H9 (cell line): ENCODE measurements around the gene DAPK2. TPM values are rescaled to one million over a fixed set of nuclear protein-coding genes. Genes with fewer than 3 reads are reported as not detected.

ENCODE experiments used
- DNase-seq: peaks from one replicate; pipeline ENCODE4 v3.0.0-alpha.2; 2017
- H2AFZ ChIP-seq: one replicate; pipeline ENCODE4 v1.6.1; 2013; ENCODE audit warnings: mild to moderate bottlenecking, low read length, control low read depth, moderate library complexity
- H2AK5ac ChIP-seq: 2 replicates; pipeline ENCODE4 v1.6.1; 2013; ENCODE audit warnings: low read length, control low read depth, mixed read lengths; ENCODE audit not compliant: insufficient read length
- H2BK120ac ChIP-seq: one replicate; pipeline ENCODE4 v1.6.1; 2013; ENCODE audit warnings: low read depth, mild to moderate bottlenecking, low read length, control low read depth, inconsistent platforms; ENCODE audit not compliant: poor library complexity, severe bottlenecking
- H2BK12ac ChIP-seq: 2 replicates; pipeline ENCODE4 v1.6.1; 2013; ENCODE audit warnings: low read length, control low read depth, mixed read lengths, low read depth; ENCODE audit not compliant: insufficient read length
- H2BK15ac ChIP-seq: 2 replicates; pipeline ENCODE4 v1.6.1; 2013; ENCODE audit warnings: low read depth, low read length, control low read depth
- H2BK20ac ChIP-seq: one replicate; pipeline ENCODE4 v1.6.1; 2013; ENCODE audit warnings: low read depth, mild to moderate bottlenecking, low read length, control low read depth, inconsistent platforms; ENCODE audit not compliant: poor library complexity, severe bottlenecking
- H2BK5ac ChIP-seq: 2 replicates; pipeline ENCODE4 v1.6.1; 2013; ENCODE audit warnings: low read length, control low read depth, mixed read lengths; ENCODE audit not compliant: insufficient read length
- H3K14ac ChIP-seq: 2 replicates; pipeline ENCODE4 v1.6.1; 2013; ENCODE audit warnings: low read length, control low read depth; ENCODE audit not compliant: insufficient read depth
- H3K18ac ChIP-seq: 2 replicates; pipeline ENCODE4 v1.6.1; 2013; ENCODE audit warnings: low read depth, mild to moderate bottlenecking, mixed read lengths, low read length, control low read depth; ENCODE audit not compliant: insufficient read length
- H3K23ac ChIP-seq: 2 replicates; pipeline ENCODE4 v1.6.1; 2013; ENCODE audit warnings: low read length, control low read depth, mixed read lengths, low read depth; ENCODE audit not compliant: insufficient read length
- H3K23me2 ChIP-seq: 2 replicates; pipeline ENCODE4 v1.6.1; 2013; ENCODE audit warnings: low read depth, mild to moderate bottlenecking, mixed read lengths, low read length, control low read depth; ENCODE audit not compliant: insufficient read length, poor library complexity, severe bottlenecking
- H3K27ac ChIP-seq: 2 replicates; pipeline ENCODE4 v1.5.1; 2013; ENCODE audit warnings: low read length, control low read depth, mixed read lengths, low read depth; ENCODE audit not compliant: insufficient read length
- H3K27me3 ChIP-seq: 2 replicates; pipeline ENCODE4 v1.6.1; 2013; ENCODE audit warnings: low read length, control low read depth, inconsistent platforms; ENCODE audit not compliant: insufficient read depth
- H3K4ac ChIP-seq: 2 replicates; pipeline ENCODE4 v1.6.1; 2013; ENCODE audit warnings: low read depth, mild to moderate bottlenecking, control low read depth, inconsistent platforms, low read length, moderate library complexity
- H3K4me1 ChIP-seq: 2 replicates; pipeline ENCODE4 v1.6.1; 2013; ENCODE audit warnings: low read length, control low read depth, inconsistent platforms; ENCODE audit not compliant: insufficient read depth
- H3K4me2 ChIP-seq: 2 replicates; pipeline ENCODE4 v1.6.1; 2013; ENCODE audit warnings: low read length, control low read depth, mixed read lengths; ENCODE audit not compliant: insufficient read length, insufficient read depth
- H3K56ac ChIP-seq: 2 replicates; pipeline ENCODE4 v1.6.1; 2013; ENCODE audit warnings: low read depth, mild to moderate bottlenecking, mixed read lengths, low read length, control low read depth; ENCODE audit not compliant: insufficient read length
- H3K79me1 ChIP-seq: 2 replicates; pipeline ENCODE4 v1.6.1; 2013; ENCODE audit warnings: low read depth, mild to moderate bottlenecking, moderate library complexity, low read length, control low read depth, inconsistent platforms; ENCODE audit not compliant: insufficient read depth, poor library complexity, severe bottlenecking
- H3K79me2 ChIP-seq: 2 replicates; pipeline ENCODE4 v1.6.1; 2013; ENCODE audit warnings: low read length, control low read depth, inconsistent platforms; ENCODE audit not compliant: insufficient read depth
- H3K9ac ChIP-seq: 2 replicates; pipeline ENCODE4 v1.6.1; 2013; ENCODE audit warnings: low read length, control low read depth, mixed read lengths; ENCODE audit not compliant: insufficient read length; ENCODE audit errors: extremely low read depth
- H3K9me3 ChIP-seq: one replicate; pipeline ENCODE4 v1.6.1; 2013; ENCODE audit warnings: low read depth, low read length, inconsistent platforms; ENCODE audit not compliant: control insufficient read depth
- H3T11ph ChIP-seq: one replicate; pipeline ENCODE4 v1.6.1; 2013; ENCODE audit warnings: mild to moderate bottlenecking, low read length, control low read depth, inconsistent platforms
- H4K20me1 ChIP-seq: one replicate; pipeline ENCODE4 v1.6.1; 2013; ENCODE audit not compliant: control insufficient read depth, insufficient read length, insufficient read depth
- H4K5ac ChIP-seq: 2 replicates; pipeline ENCODE4 v1.6.1; 2013; ENCODE audit warnings: low read depth, mild to moderate bottlenecking, mixed read lengths, low read length, control low read depth; ENCODE audit not compliant: insufficient read length
- H4K8ac ChIP-seq: replicated peaks from 2 replicates; pipeline ENCODE4 v1.6.1; 2013; ENCODE audit warnings: low read length, control low read depth, mixed read lengths, low read depth; ENCODE audit not compliant: insufficient read length
- H4K91ac ChIP-seq: 2 replicates; pipeline ENCODE4 v1.6.1; 2013; ENCODE audit warnings: low read depth, mild to moderate bottlenecking, moderate library complexity, mixed read lengths, low read length, control low read depth; ENCODE audit not compliant: insufficient read length
- H3K27ac Mint-ChIP-seq, 3 experiments: 2 replicates in 2 of 3; 3 replicates in 1 of 3; pipeline ENCODE4 v1.8.0; 2020 to 2021; ENCODE audit warnings: mixed read lengths in 3 of 3, mild to moderate bottlenecking in 1 of 3, moderate library complexity in 1 of 3
- H3K27me3 Mint-ChIP-seq: 2 replicates; pipeline ENCODE4 v1.8.0; 2021; ENCODE audit warnings: low read depth, mild to moderate bottlenecking, moderate library complexity, mixed read lengths
- H3K36me3 Mint-ChIP-seq, 3 experiments: 2 replicates in 2 of 3; 3 replicates in 1 of 3; pipeline ENCODE4 v1.8.0; 2020 to 2021; ENCODE audit warnings: low read depth in 3 of 3, mixed read lengths in 3 of 3; ENCODE audit not compliant: insufficient read depth in 1 of 3
- H3K4me1 Mint-ChIP-seq, 2 experiments: 2 replicates each; pipeline ENCODE4 v1.8.0; 2020; ENCODE audit warnings: mixed read lengths in 2 of 2
- H3K4me3 Mint-ChIP-seq, 2 experiments: 2 replicates in 1 of 2; 3 replicates in 1 of 2; pipeline ENCODE4 v1.8.0; 2020 to 2021; ENCODE audit warnings: mild to moderate bottlenecking in 2 of 2, mixed read lengths in 2 of 2, moderate library complexity in 1 of 2
- H3K9me3 Mint-ChIP-seq, 2 experiments: 2 replicates in 1 of 2; 3 replicates in 1 of 2; pipeline ENCODE4 v1.8.0; 2020; ENCODE audit warnings: mild to moderate bottlenecking in 2 of 2, mixed read lengths in 2 of 2, moderate library complexity in 1 of 2
- WGBS: extraction: QIAGEN DNeasy Blood & Tissue Kit; methylation state at CpG from one replicate; pipeline ENCODE4 v1.1.7; 2013; ENCODE audit warnings: missing lambda C conversion rate, low lambda C conversion rate, mixed read lengths; ENCODE audit not compliant: insufficient read length; ENCODE audit errors: extremely low coverage; 5-methylcytosine and 5-hydroxymethylcytosine counted together
- total RNA-seq: library from RNA; stranded (reverse); gene quantifications from 2 replicates; pipeline ENCODE4 v1.2.1, GENCODE V29; 2021
- TF ChIP-seq, protein P1 (sequence below): fragments of 200-600 bp; sonication (generic); conservative IDR thresholded peaks from 3 replicates; pipeline ENCODE4 v1.8.0; 2021; ENCODE audit warnings: antibody characterized with exemption, mild to moderate bottlenecking

The DAPK2 gene
- total RNA-seq, 1 experiment from 2014 or later: 3.5 TPM

DNA sequence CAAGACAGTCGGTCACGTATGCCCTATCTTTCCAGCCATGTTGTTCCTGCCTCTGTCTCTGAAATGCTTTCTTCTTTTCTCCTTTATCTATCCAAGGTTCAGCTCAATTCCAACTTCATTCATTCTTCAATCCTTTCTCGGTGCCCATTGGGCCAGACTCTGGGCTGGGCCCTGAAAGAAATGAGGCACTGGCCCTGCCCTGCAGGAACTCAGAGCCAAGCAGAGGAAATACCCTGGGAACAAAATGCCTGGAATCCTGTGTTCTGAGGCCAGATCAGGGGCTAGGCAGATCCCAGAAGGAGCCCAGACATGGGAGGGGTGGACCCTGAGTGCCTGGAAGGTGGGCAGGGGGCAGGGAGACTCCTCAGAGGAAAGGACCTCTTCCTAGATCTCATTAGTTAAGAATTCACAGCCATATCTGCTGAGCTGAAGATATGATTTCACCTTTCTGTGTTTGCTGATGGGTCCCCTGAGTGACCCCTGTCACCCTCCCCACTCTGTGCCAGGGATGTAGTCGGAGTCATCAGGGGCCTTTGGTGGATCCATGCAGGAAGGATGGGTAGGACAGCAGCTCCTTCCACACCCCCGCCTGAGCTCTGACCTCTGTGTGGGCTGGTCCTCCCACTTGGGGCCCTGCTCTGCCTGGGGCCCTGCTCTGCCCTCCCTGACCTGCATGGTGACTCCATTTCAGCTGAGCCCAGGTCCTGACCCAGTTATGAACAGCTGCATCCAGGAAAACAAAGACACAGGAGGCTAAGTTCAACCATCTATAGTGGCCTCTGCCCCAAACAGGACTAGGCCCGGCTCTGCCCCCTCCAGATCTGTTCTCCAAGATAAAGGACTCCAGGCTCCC is 5.3 kb upstream of the DAPK2 start:
- Mint-ChIP-seq H3K36me3 (no peaks in the 10 kb centered on the region), H3K27me3 (peaks cover 24% of the 10 kb centered on the region), H3K4me1 (peaks cover 4 to 10% of the 10 kb centered on the region in 2 experiments), H3K9me3 (no peaks in the 10 kb centered on the region), H3K27ac (no peak overlapping the region), H3K4me3 (no peak overlapping the region)
- Histone ChIP-seq H2AFZ (no peak overlapping the region), H3K79me2 (no peaks in the 10 kb centered on the region), H4K8ac (no peak overlapping the region), H3K27me3 (peaks cover 3% of the 10 kb centered on the region; the same call in 1 of the 2 replicates), H2BK20ac (no peak overlapping the region), H3K4ac (no peak overlapping the region), H3T11ph (no peak overlapping the region), H4K5ac (no peak overlapping the region), H4K20me1 (no peaks in the 10 kb centered on the region), H2BK15ac (no peak overlapping the region), H3K4me2 (no peak overlapping the region), H3K9me3 (no peaks in the 10 kb centered on the region), H2BK5ac (no peak overlapping the region), H3K23me2 (peaks cover 3% of the 10 kb centered on the region), H2BK12ac (no peak overlapping the region), H2BK120ac (no peak overlapping the region), H3K9ac (no peak overlapping the region), H3K18ac (no peak overlapping the region), H3K23ac (no peak overlapping the region), H3K27ac (no peak overlapping the region), H3K56ac (no peak overlapping the region), H3K4me1 (no peaks in the 10 kb centered on the region), H3K79me1 (no peaks in the 10 kb centered on the region), H2AK5ac (no peak overlapping the region), H4K91ac (no peak overlapping the region), H3K14ac (no peak overlapping the region)
- WGBS: no CpG with 5 or more reads among the region's 6 CpGs
- TF ChIP-seq, protein P1, sequence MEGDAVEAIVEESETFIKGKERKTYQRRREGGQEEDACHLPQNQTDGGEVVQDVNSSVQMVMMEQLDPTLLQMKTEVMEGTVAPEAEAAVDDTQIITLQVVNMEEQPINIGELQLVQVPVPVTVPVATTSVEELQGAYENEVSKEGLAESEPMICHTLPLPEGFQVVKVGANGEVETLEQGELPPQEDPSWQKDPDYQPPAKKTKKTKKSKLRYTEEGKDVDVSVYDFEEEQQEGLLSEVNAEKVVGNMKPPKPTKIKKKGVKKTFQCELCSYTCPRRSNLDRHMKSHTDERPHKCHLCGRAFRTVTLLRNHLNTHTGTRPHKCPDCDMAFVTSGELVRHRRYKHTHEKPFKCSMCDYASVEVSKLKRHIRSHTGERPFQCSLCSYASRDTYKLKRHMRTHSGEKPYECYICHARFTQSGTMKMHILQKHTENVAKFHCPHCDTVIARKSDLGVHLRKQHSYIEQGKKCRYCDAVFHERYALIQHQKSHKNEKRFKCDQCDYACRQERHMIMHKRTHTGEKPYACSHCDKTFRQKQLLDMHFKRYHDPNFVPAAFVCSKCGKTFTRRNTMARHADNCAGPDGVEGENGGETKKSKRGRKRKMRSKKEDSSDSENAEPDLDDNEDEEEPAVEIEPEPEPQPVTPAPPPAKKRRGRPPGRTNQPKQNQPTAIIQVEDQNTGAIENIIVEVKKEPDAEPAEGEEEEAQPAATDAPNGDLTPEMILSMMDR: no peak
- DNase-seq: no peak
